ENCODE results near the gene SOWAHA.

GRCh38 chr5:132837868-132838267 lies 24.8 kb downstream of the SOWAHA start:
- no peak for TF ChIP-seq CTCF (IDR thresholded peaks at IDR 0.05; ENCODE audit: low read length)
- no peak for TF ChIP-seq EZH2 (optimal IDR thresholded peaks at IDR 0.05; ENCODE audit: low read depth, low read length)
